ENCODE data around the gene CALB2. TPM values are rescaled to one million over a fixed set of nuclear protein-coding genes. Genes with fewer than 3 reads are reported as not detected.

The CALB2 gene
- total RNA-seq, 4 donors from 2014 or later, result 2.5 TPM; not detected in 3

DNA sequence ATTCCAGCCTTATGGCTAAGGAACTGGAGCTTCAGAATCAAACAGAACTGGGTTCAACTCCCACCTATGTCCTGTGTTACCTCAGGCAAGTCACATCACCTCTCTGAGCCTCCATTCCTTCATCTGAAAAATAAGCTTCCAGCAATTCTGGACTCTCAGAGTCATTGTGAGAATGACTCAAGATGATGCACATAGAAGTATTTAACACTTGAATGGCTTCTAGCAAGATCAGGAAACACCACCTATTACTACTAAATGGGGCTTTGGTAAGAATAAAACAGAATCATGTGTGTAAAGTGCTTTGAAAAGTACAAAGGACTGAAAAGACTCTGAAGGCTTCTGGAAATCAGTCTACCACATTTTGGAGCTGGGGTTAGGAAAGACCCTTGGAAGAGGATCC is 30.8 kb upstream of the CALB2 start:
- H3K36me3 ChIP-seq, result no peaks in the 10 kb centered on the region
- no peak overlapping the region for H3K4me3 ChIP-seq
- no peaks in the 10 kb centered on the region for H3K9me3 ChIP-seq
- TF ChIP-seq POLR2A (IDR thresholded peaks at IDR 0.05) (no peak), CTCF (IDR thresholded peaks at IDR 0.05) (no peak)
- intact Hi-C loops (cut with DNase I; ENCODE audit: low total_unique reads), result no loop called here
- H3K27ac ChIP-seq, result no peak overlapping the region
- no peaks in the 10 kb centered on the region for H3K27me3 ChIP-seq
- H3K4me1 ChIP-seq, result no peaks in the 10 kb centered on the region
- DNase-seq, result no peak

- TF ChIP-seq POLR2A (IDR thresholded peaks at IDR 0.05), result no peak
- no peak for TF ChIP-seq CTCF (IDR thresholded peaks at IDR 0.05)
- no peak overlapping the region for H3K4me3 ChIP-seq
- H3K27ac ChIP-seq, result no peak overlapping the region
- no peaks in the 10 kb centered on the region for H3K9me3 ChIP-seq
- H3K4me1 ChIP-seq, result no peaks in the 10 kb centered on the region
- no peaks in the 10 kb centered on the region for H3K36me3 ChIP-seq
- no peaks in the 10 kb centered on the region for H3K27me3 ChIP-seq
- intact Hi-C loops (cut with DNase I; ENCODE audit: low total_unique reads), result no loop called here
- DNase-seq, result no peak
Measured at GRCh38 chr16:71328151-71328550, 30.4 kb upstream of the CALB2 start.

GRCh38 chr16:71337631-71338030 is 20.9 kb upstream of the CALB2 start:
- no peak for DNase-seq
- no peaks in the 10 kb centered on the region for H3K36me3 ChIP-seq
- H3K9me3 ChIP-seq, result no peaks in the 10 kb centered on the region
- intact Hi-C loops (cut with DNase I; ENCODE audit: low total_unique reads), result no loop called here
- no peak overlapping the region for H3K4me3 ChIP-seq
- H3K27me3 ChIP-seq, result no peaks in the 10 kb centered on the region
- H3K27ac ChIP-seq, result no peak overlapping the region
- TF ChIP-seq CTCF (IDR thresholded peaks at IDR 0.05) (no peak), POLR2A (IDR thresholded peaks at IDR 0.05) (no peak)
- no peaks in the 10 kb centered on the region for H3K4me1 ChIP-seq

- Histone ChIP-seq H3K27ac (no peak overlapping the region), H3K9me3 (no peaks in the 10 kb centered on the region), H3K4me1 (no peaks in the 10 kb centered on the region), H3K36me3 (no peaks in the 10 kb centered on the region), H3K27me3 (no peaks in the 10 kb centered on the region), H3K4me3 (no peak overlapping the region)
- TF ChIP-seq CTCF (IDR thresholded peaks at IDR 0.05), result no peak
- no peak for TF ChIP-seq POLR2A (IDR thresholded peaks at IDR 0.05)
- no peak for DNase-seq
- intact Hi-C loops (cut with DNase I; ENCODE audit: low total_unique reads), result no loop called here
Measured at GRCh38 chr16:71338193-71338592, 20.3 kb upstream of the CALB2 start.

GRCh38 chr16:71338632-71339031 is 19.9 kb upstream of the CALB2 start:
- no peaks in the 10 kb centered on the region for H3K36me3 ChIP-seq
- H3K27ac ChIP-seq, result no peak overlapping the region
- no peak for DNase-seq
- no peaks in the 10 kb centered on the region for H3K4me1 ChIP-seq
- no peaks in the 10 kb centered on the region for H3K9me3 ChIP-seq
- intact Hi-C loops (cut with DNase I; ENCODE audit: low total_unique reads), result no loop called here
- no peak overlapping the region for H3K4me3 ChIP-seq
- TF ChIP-seq POLR2A (IDR thresholded peaks at IDR 0.05) (no peak), CTCF (IDR thresholded peaks at IDR 0.05) (no peak)
- no peaks in the 10 kb centered on the region for H3K27me3 ChIP-seq

Data from uterus (tissue), 4 donors.